DMS53 (cell line): ENCODE measurements around the gene OSBP2.
A peak's percentile ranks its signal among the peaks of the same experiment; 100 is the strongest.

Source experiments
- DNase-seq: peaks from one replicate; lab custom pipeline; 2025; lab: John Stamatoyannopoulos, UW

OSBP2 gene

DNA sequence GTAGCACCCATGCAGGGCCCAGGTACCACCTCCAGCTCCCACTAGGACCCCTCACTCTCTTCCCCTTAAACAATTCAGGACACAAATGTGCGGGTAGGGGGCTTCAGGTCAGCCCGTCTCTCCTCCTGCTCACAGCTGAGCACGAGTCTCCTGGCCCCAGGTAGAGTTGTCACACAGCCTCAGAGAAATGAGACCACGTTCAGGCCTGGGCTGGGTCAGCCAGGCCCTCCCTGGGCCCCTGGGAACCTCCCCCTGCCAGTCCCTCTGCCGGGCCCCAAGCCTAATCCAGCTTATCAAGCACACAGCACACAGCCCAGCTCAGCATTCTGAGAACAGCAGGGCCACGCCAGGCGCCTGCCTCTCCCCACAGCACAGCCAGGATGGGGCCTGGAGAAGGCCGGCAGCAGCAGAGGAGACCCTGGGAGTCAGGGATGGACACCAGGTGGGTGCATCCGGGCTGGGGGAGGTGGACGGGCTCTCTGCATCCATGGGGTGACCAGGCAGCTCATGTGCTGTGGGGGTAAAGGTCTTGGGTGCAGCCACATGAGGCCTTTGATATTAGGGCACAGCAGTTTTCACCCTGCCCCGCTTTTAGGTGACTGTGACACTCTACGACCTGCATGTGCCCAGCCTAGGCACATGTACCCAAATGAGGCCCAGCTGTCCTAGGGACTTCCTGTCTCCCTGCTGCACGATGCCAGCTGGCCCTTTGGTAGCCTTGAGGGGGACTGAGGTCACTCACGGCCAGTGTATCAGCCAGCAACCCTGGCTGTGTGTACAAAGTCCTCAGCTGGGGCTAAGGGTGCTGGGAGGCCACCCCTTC is 186.9 kb downstream of the OSBP2 start:
- DNase-seq = no peak

- DNase-seq = no peak
Measured at GRCh38 chr22:30882184-30882717, 187.6 kb downstream of the OSBP2 start.

GRCh38 chr22:30882974-30883533 is 188.4 kb downstream of the OSBP2 start:
- no peak for DNase-seq

GRCh38 chr22:30883586-30884145 is 189.0 kb downstream of the OSBP2 start:
- no peak for DNase-seq

DNA sequence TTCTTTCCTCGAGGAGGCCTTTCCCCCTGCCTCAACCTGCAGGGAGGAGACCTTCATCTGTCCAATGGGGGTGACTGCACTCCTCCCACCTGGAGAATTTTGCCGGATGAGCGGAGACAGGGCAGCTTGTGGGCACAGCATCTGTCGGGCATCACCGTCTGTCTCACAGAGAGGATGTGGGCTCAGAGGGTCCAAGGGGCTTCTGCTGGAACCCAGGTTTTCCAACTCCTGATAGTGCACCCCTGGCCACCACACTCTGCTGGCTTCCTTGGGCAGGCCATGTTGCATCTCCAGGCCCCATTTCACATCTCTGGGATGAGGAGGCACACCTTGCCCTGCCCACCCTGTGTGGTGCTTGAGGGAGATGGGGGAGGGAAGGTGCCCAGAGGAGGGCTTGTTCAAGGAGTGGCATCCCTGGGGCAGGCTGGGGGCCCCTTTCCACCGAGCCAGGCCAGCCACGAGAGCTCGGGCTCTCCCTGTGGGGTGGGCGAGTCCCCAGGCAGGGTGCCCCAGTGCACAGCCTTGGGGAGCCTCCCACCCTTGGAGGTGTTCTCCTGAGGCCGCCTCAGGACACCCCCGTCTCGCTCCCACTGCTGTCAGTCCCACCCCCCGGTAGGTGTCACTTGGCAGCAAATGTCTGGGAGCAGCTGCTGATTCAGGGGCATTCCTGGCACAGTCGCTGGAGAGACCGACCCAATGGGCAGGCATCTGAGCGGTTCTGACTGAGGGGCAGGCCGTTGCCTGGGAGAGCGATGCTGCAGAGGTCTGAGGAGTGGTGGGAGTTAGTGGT is 189.7 kb downstream of the OSBP2 start:
- no peak for DNase-seq

- DNase-seq = no peak
Measured at GRCh38 chr22:30885001-30885366, 190.3 kb downstream of the OSBP2 start.

GRCh38 chr22:30885591-30885990 is 190.9 kb downstream of the OSBP2 start:
- no peak for DNase-seq

DNA sequence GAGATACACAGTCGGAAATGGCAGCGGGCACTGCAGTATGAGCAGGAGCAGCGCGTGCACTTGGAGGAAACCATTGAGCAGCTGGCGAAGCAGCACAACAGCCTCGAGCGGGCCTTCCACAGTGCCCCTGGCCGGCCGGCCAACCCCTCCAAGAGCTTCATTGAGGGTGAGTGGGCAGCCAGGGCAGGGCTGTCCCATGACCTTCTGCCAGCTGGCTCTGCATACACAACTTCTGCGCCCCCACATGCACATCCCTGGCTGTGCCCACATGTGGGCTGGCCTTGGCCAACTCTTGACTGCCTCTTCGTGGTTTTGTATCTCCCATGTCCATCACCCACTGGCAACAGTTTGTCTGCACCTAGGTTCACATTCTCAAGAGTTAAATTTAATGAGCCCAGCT is 192.8 kb downstream of the OSBP2 start:
- no peak for DNase-seq

- no peak for DNase-seq
Measured at GRCh38 chr22:30887861-30888260, 193.2 kb downstream of the OSBP2 start.

GRCh38 chr22:30889268-30889995 is 194.8 kb downstream of the OSBP2 start:
- no peak for DNase-seq

DNA sequence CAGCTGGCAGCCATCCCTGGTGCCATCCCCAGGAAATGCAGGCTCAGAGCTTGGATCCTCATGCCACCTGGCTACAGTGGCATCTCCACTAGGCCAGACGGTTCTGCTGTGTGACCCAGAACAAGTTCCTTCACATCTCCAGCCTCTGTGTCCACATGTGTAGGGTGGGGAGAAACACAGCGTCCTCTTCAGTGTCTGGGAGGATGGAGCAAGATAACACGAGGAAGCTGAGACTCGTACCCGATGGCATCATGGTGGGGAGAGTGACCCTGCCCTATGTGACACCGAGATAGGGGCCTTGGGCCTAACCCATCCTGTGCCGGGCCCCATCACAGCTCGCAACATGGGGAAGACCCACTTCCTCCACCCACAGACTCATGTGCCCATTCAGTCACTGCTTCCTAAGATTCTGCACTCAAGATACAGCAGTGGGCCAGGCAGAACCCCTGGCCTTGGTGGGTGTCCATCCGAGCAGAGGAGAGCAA is 195.4 kb downstream of the OSBP2 start:
- DNase-seq = no peak

DNA sequence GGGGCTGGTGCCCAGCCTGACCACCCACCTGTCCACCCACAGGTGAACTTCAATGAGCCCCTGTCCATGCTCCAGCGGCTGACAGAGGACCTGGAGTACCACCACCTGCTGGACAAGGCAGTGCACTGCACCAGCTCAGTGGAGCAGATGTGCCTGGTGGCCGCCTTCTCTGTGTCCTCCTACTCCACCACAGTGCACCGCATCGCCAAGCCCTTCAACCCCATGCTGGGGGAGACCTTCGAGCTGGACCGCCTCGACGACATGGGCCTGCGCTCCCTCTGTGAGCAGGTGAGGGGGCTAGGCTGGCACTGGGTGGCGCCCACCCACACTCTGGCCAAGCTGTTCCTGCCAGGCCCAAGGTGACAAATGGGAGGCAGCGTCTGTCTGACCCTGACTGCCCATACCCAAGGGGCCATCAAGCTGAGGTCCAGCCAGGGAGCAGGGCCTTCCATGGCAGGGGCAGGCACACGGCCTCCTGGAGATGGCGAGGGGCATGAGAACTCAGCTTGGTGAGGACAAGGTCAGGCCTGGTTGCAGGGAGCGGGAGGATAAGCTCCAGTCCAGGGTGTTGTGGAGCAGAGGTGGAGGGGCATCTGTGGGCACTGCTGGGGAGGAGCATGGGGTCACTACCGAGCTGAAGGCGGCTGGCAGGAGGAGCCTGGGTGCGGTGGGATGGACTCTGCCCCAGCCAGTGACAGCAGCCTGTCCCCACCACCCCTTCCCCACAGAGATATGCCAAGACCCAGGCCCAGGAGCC is 196.2 kb downstream of the OSBP2 start:
- DNase-seq = peak; percentile 46

DNA sequence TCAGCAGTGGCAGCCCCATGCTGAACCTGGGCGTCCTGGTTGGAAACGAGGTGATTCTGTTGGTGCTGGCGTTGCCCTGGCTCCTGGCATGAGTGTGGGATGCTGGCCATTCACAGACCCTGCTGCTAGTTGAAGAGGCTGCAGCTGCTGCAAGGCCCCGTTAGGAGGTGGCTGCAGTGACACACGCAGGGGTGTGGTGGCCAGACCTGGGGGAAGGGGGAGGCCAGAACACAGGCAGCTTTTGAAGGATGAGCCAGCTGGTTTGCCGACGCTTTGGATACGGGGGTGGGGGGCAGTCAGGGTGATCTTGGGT is 196.7 kb downstream of the OSBP2 start:
- no peak for DNase-seq

- DNase-seq = no peak
Measured at GRCh38 chr22:30891781-30892180, 197.1 kb downstream of the OSBP2 start.

DNA sequence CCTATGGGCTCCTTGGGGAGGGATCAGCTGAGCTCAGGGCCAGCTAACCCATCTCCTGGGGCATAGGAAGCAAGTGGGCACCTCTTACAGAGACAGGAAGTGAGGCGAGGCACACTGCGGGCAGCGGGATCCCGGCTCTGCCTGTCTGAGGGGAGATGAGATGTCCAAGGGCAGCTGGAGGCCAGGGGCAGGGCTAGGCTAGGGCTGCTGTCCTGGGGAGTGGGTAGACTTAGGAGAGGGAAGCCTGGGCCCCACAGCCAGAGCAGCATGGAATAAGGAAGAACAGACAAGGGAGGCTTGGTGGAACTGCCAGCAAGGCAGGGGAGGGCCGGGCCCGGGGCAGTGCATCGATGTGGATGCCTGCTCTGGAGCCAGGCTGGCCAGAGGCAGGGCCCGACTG is 197.6 kb downstream of the OSBP2 start:
- DNase-seq = no peak

GRCh38 chr22:30892731-30893221 is 198.1 kb downstream of the OSBP2 start:
- DNase-seq = no peak

GRCh38 chr22:30893434-30894370 is 199.0 kb downstream of the OSBP2 start:
- DNase-seq = no peak

DNA sequence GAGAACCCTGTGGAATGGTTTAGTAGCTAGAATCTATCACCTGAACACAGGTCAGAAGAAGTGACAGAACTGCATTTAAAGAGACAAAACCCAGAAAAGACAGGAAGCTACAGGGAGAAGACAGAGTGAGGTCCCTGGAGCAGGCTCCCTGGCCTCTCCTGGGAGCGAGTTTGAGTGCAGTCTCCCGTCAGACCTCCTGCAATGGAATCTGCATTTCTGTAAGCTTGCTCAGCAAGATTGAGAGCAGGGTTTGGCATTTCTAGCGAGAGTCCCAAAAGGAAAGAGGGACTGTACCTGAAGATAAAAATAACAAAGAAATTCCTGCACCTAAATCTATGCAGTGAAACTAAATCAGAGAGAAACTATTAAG is 199.7 kb downstream of the OSBP2 start:
- DNase-seq = no peak

DNA sequence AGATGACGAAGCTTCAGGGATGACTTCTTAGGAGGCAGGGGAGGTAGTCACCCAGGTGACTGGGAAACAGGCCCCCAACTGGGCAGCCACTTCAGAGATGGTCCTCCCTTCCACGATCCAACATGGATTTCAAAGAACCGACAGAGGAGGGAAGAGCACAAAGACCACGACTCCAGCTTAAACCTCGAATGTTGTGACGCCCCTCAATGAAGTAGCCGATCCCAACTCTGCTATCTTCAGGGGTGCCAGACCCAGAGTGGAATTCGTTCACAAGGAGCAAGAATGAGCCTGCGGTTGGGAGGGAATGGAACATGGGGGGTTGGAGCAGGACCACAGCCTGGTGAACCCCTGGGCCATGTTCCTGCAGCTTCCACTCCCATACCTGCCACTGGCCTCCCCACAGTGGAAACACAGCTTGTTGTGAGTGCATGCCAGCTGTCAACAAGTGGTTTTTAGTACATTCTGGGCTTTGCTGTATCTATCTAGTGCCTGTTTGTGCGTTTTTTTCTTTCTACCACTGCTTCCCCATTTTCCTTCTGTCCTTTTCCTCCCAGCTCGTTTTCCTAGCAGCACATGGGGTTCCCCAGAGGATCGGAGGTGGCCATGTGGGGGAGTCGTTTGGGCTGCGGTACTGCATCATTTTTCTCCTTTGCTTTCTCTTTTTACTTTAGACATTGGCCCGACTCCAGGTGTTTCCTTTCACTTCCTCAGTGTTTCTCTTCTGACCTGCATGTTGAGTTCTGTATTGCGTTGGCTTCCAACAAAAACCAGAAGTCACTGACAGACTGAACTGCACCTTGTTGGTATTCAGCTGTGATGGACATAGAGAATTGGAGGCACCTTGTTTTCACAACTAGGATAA is 208.1 kb downstream of the OSBP2 start:
- no peak for DNase-seq
